ENCODE measurements around the gene PDIA2. TPM values are rescaled to one million over a fixed set of nuclear protein-coding genes. Genes with fewer than 3 reads are reported as not detected.
"Not testable (repeated sequence)": the region's sequence is repeated elsewhere in the genome, so short reads cannot be mapped to it uniquely, and the experiment has no call there.

PDIA2 gene
- total RNA-seq, 1 experiment from 2014 or later, result 0.18 TPM

GRCh38 chr16:258091-258490, 24.9 kb upstream of the PDIA2 start:
- DNase-seq; H3K27me3 ChIP-seq; H3K27ac ChIP-seq; H3K9me3 ChIP-seq (replicated peaks); H3K4me1 ChIP-seq; H3K4me3 ChIP-seq; H3K36me3 ChIP-seq: not testable (repeated sequence)

DNA sequence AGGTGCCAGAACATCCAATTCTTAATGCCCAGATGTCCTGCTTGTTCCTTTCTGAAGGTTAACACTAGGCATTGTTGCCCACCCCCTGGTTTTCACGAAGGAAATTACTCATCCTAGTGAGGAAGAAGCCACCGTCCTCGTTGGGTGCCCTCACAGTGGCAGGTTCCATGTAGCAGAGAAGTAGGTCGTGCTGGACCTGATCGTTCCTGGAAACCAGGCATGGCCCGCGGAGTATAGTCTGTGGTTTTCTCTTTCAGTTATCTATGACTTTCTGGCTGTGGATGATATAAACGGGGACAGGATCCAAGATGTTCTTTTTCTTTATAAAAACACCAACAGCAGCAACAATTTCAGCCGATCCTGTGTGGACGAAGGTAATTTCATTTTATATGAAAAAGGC, 23.7 kb upstream of the PDIA2 start:
- H3K9me3 ChIP-seq (replicated peaks), result no peaks in the 10 kb centered on the region
- DNase-seq, result no peak
- no peak overlapping the region for H3K27ac ChIP-seq
- no peak overlapping the region for H3K4me3 ChIP-seq
- no peaks in the 10 kb centered on the region for H3K4me1 ChIP-seq
- no peaks in the 10 kb centered on the region for H3K27me3 ChIP-seq
- no peaks in the 10 kb centered on the region; the same call in 1 of the 2 replicates for H3K36me3 ChIP-seq

GRCh38 chr16:259814-260253, 23.1 kb upstream of the PDIA2 start:
- Histone ChIP-seq H3K36me3 (no peaks in the 10 kb centered on the region; the same call in 1 of the 2 replicates), H3K27me3 (no peaks in the 10 kb centered on the region)
- DNase-seq, result no peak

GRCh38 chr16:260326-260725, 22.6 kb upstream of the PDIA2 start:
- H3K27me3 ChIP-seq, result no peaks in the 10 kb centered on the region
- no peaks in the 10 kb centered on the region for H3K9me3 ChIP-seq (replicated peaks)
- H3K4me1 ChIP-seq, result peaks cover 1% of the 10 kb centered on the region; the same call in 1 of the 2 replicates
- no peak for DNase-seq
- H3K4me3 ChIP-seq, result no peak overlapping the region
- H3K27ac ChIP-seq, result no peak overlapping the region
- no peaks in the 10 kb centered on the region; the same call in 1 of the 2 replicates for H3K36me3 ChIP-seq

More at GRCh38 chr16:259814-260253, 23.1 kb upstream of the PDIA2 start:
- H3K27ac ChIP-seq, result no peak overlapping the region
- no peaks in the 10 kb centered on the region for H3K9me3 ChIP-seq (replicated peaks)
- no peaks in the 10 kb centered on the region for H3K4me1 ChIP-seq
- H3K4me3 ChIP-seq, result no peak overlapping the region

DNA sequence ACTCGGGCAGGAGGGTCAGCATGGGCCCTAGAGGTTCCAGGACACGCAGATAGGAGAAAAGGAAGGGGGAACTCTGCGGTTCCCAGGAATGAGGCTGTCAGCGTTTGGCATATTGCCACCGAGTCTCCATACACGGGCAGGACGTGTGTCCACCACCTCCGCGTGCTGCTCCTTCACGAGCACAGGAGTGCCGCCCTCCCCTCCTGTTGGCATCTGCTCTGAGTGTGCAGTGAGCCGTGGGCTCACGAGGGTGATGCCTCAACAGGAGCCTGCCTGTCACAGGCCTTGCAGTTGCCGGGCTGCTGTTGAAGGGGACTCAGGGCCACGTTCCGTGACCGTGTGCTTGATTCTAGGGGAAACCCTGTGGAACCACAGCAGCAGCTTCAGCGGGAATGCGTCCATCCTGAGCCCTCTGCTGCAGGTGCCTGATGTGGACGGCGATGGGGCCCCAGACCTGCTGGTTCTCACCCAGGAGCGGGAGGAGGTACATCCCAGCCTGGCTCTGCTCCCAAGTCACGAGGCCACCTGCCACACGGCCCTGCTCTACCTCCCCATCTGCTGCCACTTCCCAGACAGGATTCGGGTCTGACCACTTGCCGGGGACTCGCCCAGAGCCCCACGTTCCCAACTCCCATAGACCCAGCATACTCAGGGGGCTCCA, 21.8 kb upstream of the PDIA2 start:
- DNase-seq, result no peak
- Histone ChIP-seq H3K4me3 (no peak overlapping the region), H3K4me1 (peaks cover 9% of the 10 kb centered on the region; the same call in 1 of the 2 replicates), H3K9me3 (replicated peaks) (no peaks in the 10 kb centered on the region), H3K27me3 (no peaks in the 10 kb centered on the region), H3K36me3 (no peaks in the 10 kb centered on the region; the same call in 1 of the 2 replicates), H3K27ac (no peak overlapping the region)

DNA sequence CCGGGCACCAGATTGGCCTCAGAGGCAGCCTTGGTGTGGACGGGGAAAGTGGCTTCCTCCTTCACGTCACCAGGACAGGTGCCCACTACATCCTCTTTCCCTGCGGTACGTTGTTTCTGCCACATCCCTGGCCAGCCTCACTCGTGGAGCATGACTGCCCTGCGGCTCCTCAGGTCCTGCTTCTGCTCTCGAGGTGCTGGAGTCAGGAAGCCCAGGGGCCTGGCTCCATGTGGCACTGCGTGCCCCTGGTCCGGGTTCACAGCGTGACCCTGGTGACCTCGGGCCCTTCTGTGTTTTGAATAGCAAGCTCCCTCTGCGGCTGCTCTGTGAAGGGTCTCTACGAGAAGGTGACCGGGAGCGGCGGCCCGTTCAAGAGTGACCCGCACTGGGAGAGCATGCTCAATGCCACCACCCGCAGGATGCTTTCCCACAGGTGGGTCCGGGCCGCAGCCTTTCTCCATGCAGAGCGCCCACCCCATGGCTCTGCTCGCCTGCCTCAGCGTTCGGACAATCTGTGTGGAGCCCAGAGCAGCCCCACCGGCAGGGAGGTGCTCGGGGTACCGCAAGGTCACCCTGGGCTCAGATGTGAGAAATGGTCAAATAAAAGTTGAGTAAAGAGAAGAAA, 20.7 kb upstream of the PDIA2 start:
- no peaks in the 10 kb centered on the region for H3K27me3 ChIP-seq
- no peak for DNase-seq
- no peak overlapping the region for H3K27ac ChIP-seq
- no peaks in the 10 kb centered on the region for H3K9me3 ChIP-seq (replicated peaks)
- H3K36me3 ChIP-seq, result no peaks in the 10 kb centered on the region
- H3K4me3 ChIP-seq, result no peak overlapping the region
- H3K4me1 ChIP-seq, result peaks cover 12% of the 10 kb centered on the region; the same call in 1 of the 2 replicates

DNA sequence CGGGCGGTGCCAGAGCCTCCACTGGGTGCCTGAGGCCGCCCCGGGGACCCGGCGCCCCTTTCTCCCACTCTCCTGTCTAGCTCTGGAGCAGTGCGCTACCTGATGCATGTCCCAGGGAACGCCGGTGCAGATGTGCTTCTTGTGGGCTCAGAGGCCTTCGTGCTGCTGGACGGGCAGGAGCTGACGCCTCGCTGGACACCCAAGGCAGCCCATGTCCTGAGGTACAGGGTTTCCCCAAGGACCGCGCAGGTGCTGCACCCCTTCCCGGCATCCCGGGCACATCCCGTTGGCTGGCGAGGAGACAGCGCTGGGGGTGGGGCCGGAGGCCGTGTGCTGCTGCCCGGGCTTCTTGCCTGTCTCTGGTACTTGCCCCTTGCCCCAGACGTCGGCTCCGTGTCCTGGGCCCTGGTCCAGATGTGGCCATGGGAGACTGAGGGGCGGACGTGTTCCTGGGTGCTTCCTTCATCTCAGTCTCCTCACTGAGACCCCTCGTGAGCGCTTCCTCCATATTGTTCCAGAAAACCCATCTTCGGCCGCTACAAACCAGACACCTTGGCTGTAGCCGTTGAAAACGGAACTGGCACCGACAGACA, 19.7 kb upstream of the PDIA2 start:
- no peak for DNase-seq
- H3K36me3 ChIP-seq, result no peaks in the 10 kb centered on the region
- no peak overlapping the region for H3K27ac ChIP-seq
- H3K9me3 ChIP-seq (replicated peaks), result no peaks in the 10 kb centered on the region
- H3K4me1 ChIP-seq, result peaks cover 12% of the 10 kb centered on the region; the same call in 1 of the 2 replicates
- H3K4me3 ChIP-seq, result no peak overlapping the region
- H3K27me3 ChIP-seq, result no peaks in the 10 kb centered on the region

DNA sequence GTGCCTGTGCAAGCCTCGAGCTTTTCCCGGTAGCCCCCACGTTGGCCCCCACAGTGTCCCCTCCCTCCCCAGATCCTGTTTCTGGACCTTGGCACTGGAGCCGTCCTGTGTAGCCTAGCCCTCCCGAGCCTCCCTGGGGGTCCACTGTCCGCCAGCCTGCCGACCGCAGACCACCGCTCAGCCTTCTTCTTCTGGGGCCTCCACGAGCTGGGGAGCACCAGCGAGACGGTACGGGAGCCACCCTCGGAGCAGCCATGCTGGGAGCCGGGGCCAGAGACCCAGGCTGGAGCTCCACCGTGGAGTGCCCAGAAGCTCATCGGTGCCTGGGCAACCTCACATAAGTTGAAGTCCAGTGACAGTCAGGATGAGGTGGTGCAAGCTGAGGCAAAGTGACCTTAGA, 19.0 kb upstream of the PDIA2 start:
- no peaks in the 10 kb centered on the region for H3K9me3 ChIP-seq (replicated peaks)
- no peak overlapping the region for H3K27ac ChIP-seq
- no peaks in the 10 kb centered on the region for H3K27me3 ChIP-seq
- H3K4me3 ChIP-seq, result no peak overlapping the region
- no peaks in the 10 kb centered on the region for H3K36me3 ChIP-seq
- H3K4me1 ChIP-seq, result peaks cover 12% of the 10 kb centered on the region; the same call in 1 of the 2 replicates
- no peak for DNase-seq

GRCh38 chr16:264440-264951, 18.5 kb upstream of the PDIA2 start:
- no peak overlapping the region for H3K27ac ChIP-seq
- peaks cover 12% of the 10 kb centered on the region; the same call in 1 of the 2 replicates for H3K4me1 ChIP-seq
- no peaks in the 10 kb centered on the region for H3K27me3 ChIP-seq
- no peak overlapping the region for H3K4me3 ChIP-seq
- no peaks in the 10 kb centered on the region for H3K9me3 ChIP-seq (replicated peaks)
- H3K36me3 ChIP-seq, result no peaks in the 10 kb centered on the region
- no peak for DNase-seq

- DNase-seq, result no peak
- H3K36me3 ChIP-seq, result no peaks in the 10 kb centered on the region
- no peak overlapping the region for H3K4me3 ChIP-seq
- H3K27ac ChIP-seq, result no peak overlapping the region
- no peaks in the 10 kb centered on the region for H3K9me3 ChIP-seq (replicated peaks)
- no peaks in the 10 kb centered on the region for H3K27me3 ChIP-seq
- H3K4me1 ChIP-seq, result peaks cover 12% of the 10 kb centered on the region; the same call in 1 of the 2 replicates
These were observed 17.9 kb upstream of the PDIA2 start for GRCh38 chr16:265002-265529.

DNA sequence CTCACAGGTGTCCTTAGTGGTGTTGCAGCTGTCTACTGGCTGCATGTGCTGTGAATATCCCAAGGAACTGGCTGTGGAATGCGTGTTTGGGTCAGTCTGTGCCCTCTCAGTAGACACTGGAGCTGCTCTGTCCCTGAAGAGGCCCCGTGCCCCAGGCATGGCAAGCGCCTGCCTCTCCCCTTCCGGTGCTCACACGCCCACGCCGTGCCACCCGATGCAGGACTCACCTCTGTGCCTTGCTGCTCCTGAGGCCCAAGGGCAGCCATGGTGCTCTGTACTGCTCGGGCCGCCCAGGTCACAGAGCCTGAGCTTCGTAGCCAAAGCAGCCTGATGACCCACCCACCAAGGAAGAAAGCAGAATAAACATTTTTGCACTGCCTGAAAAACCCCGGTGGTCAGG, 17.3 kb upstream of the PDIA2 start:
- DNase-seq, result peak; percentile 37 to 49
- Histone ChIP-seq H3K4me3 (no peak overlapping the region), H3K9me3 (replicated peaks) (no peaks in the 10 kb centered on the region), H3K36me3 (no peaks in the 10 kb centered on the region), H3K27me3 (no peaks in the 10 kb centered on the region), H3K4me1 (peaks cover 12% of the 10 kb centered on the region; the same call in 1 of the 2 replicates), H3K27ac (no peak overlapping the region)

GRCh38 chr16:266258-267164, 16.5 kb upstream of the PDIA2 start:
- Histone ChIP-seq H3K4me3 (no peak overlapping the region), H3K36me3 (no peaks in the 10 kb centered on the region), H3K27me3 (no peaks in the 10 kb centered on the region), H3K27ac (no peak overlapping the region), H3K9me3 (replicated peaks) (no peaks in the 10 kb centered on the region), H3K4me1 (peaks cover 12% of the 10 kb centered on the region; the same call in 1 of the 2 replicates)
- DNase-seq, result no peak

DNA sequence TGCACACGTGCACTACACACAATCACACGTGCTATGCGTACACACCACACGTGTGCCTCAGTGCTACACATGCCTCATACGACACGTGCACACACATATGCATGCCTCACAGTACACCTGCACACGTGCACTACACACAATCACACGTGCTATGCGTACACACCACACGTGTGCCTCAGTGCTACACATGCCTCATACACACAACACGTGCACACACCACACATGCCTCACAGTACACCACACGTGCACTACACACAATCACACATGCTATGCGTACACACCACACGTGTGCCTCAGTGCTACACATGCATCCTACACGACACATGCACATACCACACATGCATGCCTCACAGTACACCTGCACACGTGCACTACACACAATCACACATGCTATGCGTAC, 15.4 kb upstream of the PDIA2 start:
- not testable (repeated sequence) for H3K4me3 ChIP-seq; H3K36me3 ChIP-seq; H3K27me3 ChIP-seq; DNase-seq; H3K9me3 ChIP-seq (replicated peaks); H3K27ac ChIP-seq
- peaks cover 12% of the 10 kb centered on the region; the same call in 1 of the 2 replicates for H3K4me1 ChIP-seq

Measured in SJCRH30 (cell line).